Tibial nerve (tissue), 4 donors: ENCODE measurements around the gene CTNNA3.

Experiments
- CTCF ChIP-seq, 5 experiments: fragments of 200-600 bp in 3 of 5; fragments of 450-650 bp in 2 of 5; sonication (generic) in 3 of 5; IDR thresholded peaks; one replicate each; pipeline ENCODE4 v1.5.1; 2016 to 2019; ENCODE audit warnings: antibody characterized with exemption in 5 of 5, mild to moderate bottlenecking in 3 of 5, moderate library complexity in 2 of 5
- EP300 ChIP-seq, 2 donors: sonication (generic); formaldehyde crosslinking; IDR thresholded peaks; one replicate each; pipeline ENCODE4 v1.6.1; 2017; ENCODE audit warnings: antibody characterized with exemption in 2 of 2, mild to moderate bottlenecking in 1 of 2
- POLR2A ChIP-seq, 2 donors: fragments of 450-650 bp; IDR thresholded peaks; one replicate each; pipeline ENCODE4 v1.6.1; 2017; ENCODE audit warnings: antibody characterized with exemption in 2 of 2, mild to moderate bottlenecking in 2 of 2, moderate library complexity in 2 of 2

DNA sequence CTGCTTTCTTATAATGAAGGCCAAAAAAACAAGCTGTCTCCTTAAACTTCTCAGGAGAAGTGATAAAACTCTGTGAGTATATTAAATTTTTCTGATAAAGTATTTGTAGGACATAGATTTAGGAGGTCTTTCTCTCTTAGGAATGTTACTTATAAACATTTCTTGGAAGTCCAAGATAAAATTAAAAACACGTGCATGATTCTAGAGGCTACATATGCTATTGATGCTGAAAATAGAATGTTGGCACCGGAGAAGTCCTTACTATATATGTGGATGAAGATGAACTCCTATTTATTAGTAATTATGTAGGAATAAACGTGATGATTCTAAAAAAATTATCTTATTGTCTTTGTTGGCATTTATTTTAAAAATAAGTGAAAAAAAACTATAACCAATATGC lies 1011.4 kb downstream of the CTNNA3 start:
- no peak for TF ChIP-seq CTCF (IDR thresholded peaks at IDR 0.05)
- no peak for TF ChIP-seq EP300 (IDR thresholded peaks at IDR 0.05)
- no peak for TF ChIP-seq POLR2A (IDR thresholded peaks at IDR 0.05)
